Aorta (tissue), 5 donors: Measurements from ENCODE around the gene ENHO. TPM values are rescaled to one million over a fixed set of nuclear protein-coding genes. Genes with fewer than 3 reads are reported as not detected.
A peak's percentile ranks its signal among the peaks of the same experiment; 100 is the strongest.

ENCODE experiments used
- ATAC-seq: fragments of 200-7000 bp; cut with Tn5 transposase; one replicate; pipeline ENCODE4 v1.9.1; 2022; ENCODE audit warnings: moderate library complexity; ENCODE audit not compliant: low FRiP score
- DNase-seq, 2 donors: peaks; one replicate each; pipeline ENCODE4 v3.0.0-alpha.2; 2020
- H3K27ac ChIP-seq, 2 donors: one replicate each; pipeline ENCODE4 v1.5.1; 2013; ENCODE audit warnings: low read length in 2 of 2, mild to moderate bottlenecking in 2 of 2, moderate library complexity in 2 of 2, control low read depth in 1 of 2, inconsistent platforms in 1 of 2, low read depth in 1 of 2
- H3K27me3 ChIP-seq, 2 donors: one replicate each; pipeline ENCODE4 v1.6.1; 2013; ENCODE audit warnings: control low read depth in 1 of 2, low read length in 1 of 2, mild to moderate bottlenecking in 1 of 2, moderate library complexity in 1 of 2; ENCODE audit not compliant: insufficient read depth in 2 of 2, control insufficient read depth in 1 of 2
- H3K36me3 ChIP-seq, 2 donors: one replicate each; pipeline ENCODE4 v1.6.1; 2013; ENCODE audit warnings: control low read depth in 1 of 2, low read length in 1 of 2, mild to moderate bottlenecking in 1 of 2; ENCODE audit not compliant: insufficient read depth in 2 of 2, control insufficient read depth in 1 of 2
- H3K4me1 ChIP-seq, 2 donors: one replicate each; pipeline ENCODE4 v1.6.1; 2013; ENCODE audit warnings: low read length in 2 of 2, control low read depth in 1 of 2, mild to moderate bottlenecking in 1 of 2, moderate library complexity in 1 of 2; ENCODE audit not compliant: insufficient read depth in 2 of 2, control insufficient read depth in 1 of 2
- H3K4me3 ChIP-seq, 2 donors: one replicate each; pipeline ENCODE4 v1.5.1; 2013; ENCODE audit warnings: low read length in 2 of 2, control low read depth in 1 of 2, mild to moderate bottlenecking in 1 of 2
- H3K9me3 ChIP-seq: one replicate; pipeline ENCODE4 v1.6.1; 2013; ENCODE audit warnings: mild to moderate bottlenecking, low read length; ENCODE audit not compliant: control insufficient read depth
- WGBS, 2 donors: extraction: QIAGEN DNeasy Blood & Tissue Kit; methylation state at CpG; one replicate each; pipeline ENCODE4 v1.1.7; 2013; 5-methylcytosine and 5-hydroxymethylcytosine counted together
- intact Hi-C, 2 donors: fragments of 100-400 bp; cut with DNase I; formaldehyde crosslinking; loops; one replicate each; pipeline versions ENCODE4 v1.14.2 to v1.15.0; 2022
- polyA plus RNA-seq, 2 donors: library from polyadenylated mRNA; stranded (reverse); fragments of 200-250 nt; gene quantifications; one replicate each; pipeline ENCODE4 v1.2.3, GENCODE V29; 2013
- total RNA-seq, 2 donors: library from RNA; stranded (reverse); fragmentation: NEBNext Ultra II Directional; extraction: Animal tissue kit (Norgen Biotek cat#: 25700); gene quantifications; one replicate each; pipeline ENCODE4 v1.2.1, GENCODE V29; 2021
- donor health status: healthy with polysubstance abuse.
- donor health status: Bipolar disorder and iron deficiency.
- donor health status: DM: no; HTN: no; CAD: no.
- donor health status: DM: no; HTN: no; CAD: no.
- donor health status: DM: yes; HTN: yes; CAD: no.

ENHO gene
- total and polyA plus RNA-seq, 4 donors = not detected

- intact Hi-C loops = no loop called here
- Histone ChIP-seq H3K4me1 (no peaks in the 10 kb centered on the region), H3K27me3 (no peaks in the 10 kb centered on the region), H3K9me3 (no peaks in the 10 kb centered on the region), H3K27ac (no peak overlapping the region), H3K36me3 (no peaks in the 10 kb centered on the region), H3K4me3 (no peak overlapping the region)
- no peak for DNase-seq
- no peak for ATAC-seq
Measured at GRCh38 chr9:34507966-34508365, 14.8 kb downstream of the ENHO start.

- Histone ChIP-seq H3K36me3 (no peaks in the 10 kb centered on the region), H3K9me3 (no peaks in the 10 kb centered on the region), H3K27ac (no peak overlapping the region), H3K27me3 (no peaks in the 10 kb centered on the region), H3K4me3 (no peak overlapping the region), H3K4me1 (no peaks in the 10 kb centered on the region)
- WGBS, 2 donors = 88 to 90% methylated on average over 5 of the region's 5 CpGs
- ATAC-seq (no peak), DNase-seq (no peak)
- intact Hi-C loops = no loop called here
Measured at GRCh38 chr9:34507556-34507955, 15.2 kb downstream of the ENHO start.

- Histone ChIP-seq H3K4me3 (no peak overlapping the region), H3K4me1 (no peaks in the 10 kb centered on the region), H3K27me3 (no peaks in the 10 kb centered on the region), H3K9me3 (no peaks in the 10 kb centered on the region), H3K27ac (no peak overlapping the region), H3K36me3 (no peaks in the 10 kb centered on the region)
- DNase-seq (no peak), ATAC-seq (no peak)
- WGBS, 2 donors = 96% methylated on average over 7 of the region's 7 CpGs
- intact Hi-C loops = no loop called here
Measured at GRCh38 chr9:34506623-34507022, 16.2 kb downstream of the ENHO start.

GRCh38 chr9:34505370-34506120, 17.2 kb downstream of the ENHO start:
- no peaks in the 10 kb centered on the region for H3K9me3 ChIP-seq
- intact Hi-C loops = no loop called here
- no peaks in the 10 kb centered on the region for H3K36me3 ChIP-seq
- 96 to 99% methylated on average over 5 of the region's 5 CpGs for WGBS, 2 donors
- no peaks in the 10 kb centered on the region for H3K27me3 ChIP-seq
- no peak overlapping the region for H3K4me3 ChIP-seq
- H3K27ac ChIP-seq = no peak overlapping the region
- H3K4me1 ChIP-seq = no peaks in the 10 kb centered on the region
- DNase-seq (no peak), ATAC-seq (no peak)

GRCh38 chr9:34503406-34503805, 19.4 kb downstream of the ENHO start:
- no peaks in the 10 kb centered on the region for H3K9me3 ChIP-seq
- no peaks in the 10 kb centered on the region for H3K36me3 ChIP-seq
- H3K27me3 ChIP-seq = no peaks in the 10 kb centered on the region
- H3K27ac ChIP-seq = no peak overlapping the region
- ATAC-seq = no peak
- no peak overlapping the region for H3K4me3 ChIP-seq
- no peak for DNase-seq
- no peaks in the 10 kb centered on the region for H3K4me1 ChIP-seq
- intact Hi-C loops = loop anchor here (5.0 kb wide), 3 partner anchors 46 to 99 kb away; partner anchors contain the start of genes DNAI1 (in 1 of the 2) and FAM219A (in 1 of the 2)

- Histone ChIP-seq H3K9me3 (no peaks in the 10 kb centered on the region), H3K4me1 (no peaks in the 10 kb centered on the region), H3K4me3 (no peak overlapping the region), H3K27me3 (no peaks in the 10 kb centered on the region), H3K27ac (no peak overlapping the region), H3K36me3 (no peaks in the 10 kb centered on the region)
- no peak for ATAC-seq
- intact Hi-C loops = loop anchor here (5.0 kb wide), 3 partner anchors 46 to 99 kb away; partner anchors contain the start of genes DNAI1 (in 1 of the 2) and FAM219A (in 1 of the 2)
- WGBS, 2 donors = 49 to 55% methylated on average over 6 of the region's 6 CpGs
- DNase-seq = no peak
Measured at GRCh38 chr9:34502891-34503290, 19.9 kb downstream of the ENHO start.

GRCh38 chr9:34502471-34502870, 20.3 kb downstream of the ENHO start:
- no peaks in the 10 kb centered on the region for H3K4me1 ChIP-seq
- no peaks in the 10 kb centered on the region for H3K27me3 ChIP-seq
- H3K9me3 ChIP-seq = no peaks in the 10 kb centered on the region
- WGBS, 2 donors = 47 to 54% methylated on average over 10 of the region's 10 CpGs
- intact Hi-C loops = loop anchor here (5.0 kb wide), 3 partner anchors 45 to 100 kb away; partner anchors contain the start of genes DNAI1 (in 1 of the 2) and FAM219A (in 1 of the 2)
- no peaks in the 10 kb centered on the region for H3K36me3 ChIP-seq
- H3K4me3 ChIP-seq = no peak overlapping the region
- DNase-seq (no peak), ATAC-seq (no peak)
- H3K27ac ChIP-seq = no peak overlapping the region

GRCh38 chr9:34501889-34502425, 20.8 kb downstream of the ENHO start:
- Histone ChIP-seq H3K27ac (no peak overlapping the region), H3K9me3 (no peaks in the 10 kb centered on the region), H3K4me1 (no peaks in the 10 kb centered on the region), H3K27me3 (no peaks in the 10 kb centered on the region), H3K36me3 (no peaks in the 10 kb centered on the region), H3K4me3 (no peak overlapping the region)
- peak; percentile 77 for ATAC-seq
- 10 to 11% methylated on average over 5 of the region's 5 CpGs for WGBS, 2 donors
- DNase-seq = peak in 1 of 2 donors; percentile 72
- intact Hi-C loops = loop anchor here (2.0 to 5.0 kb wide), 4 partner anchors 45 to 100 kb away; partner anchors contain the start of genes DNAI1 (in 1 of the 2) and FAM219A (in 1 of the 2)

- intact Hi-C loops = loop anchor here (2.0 to 5.0 kb wide), 4 partner anchors 44 to 101 kb away; partner anchors contain the start of genes DNAI1 (in 1 of the 2) and FAM219A (in 1 of the 2)
- Histone ChIP-seq H3K27ac (no peak overlapping the region), H3K27me3 (no peaks in the 10 kb centered on the region), H3K4me3 (no peak overlapping the region), H3K9me3 (no peaks in the 10 kb centered on the region), H3K4me1 (no peaks in the 10 kb centered on the region), H3K36me3 (no peaks in the 10 kb centered on the region)
- WGBS, 2 donors = 38 to 53% methylated on average over 2 of the region's 2 CpGs
- ATAC-seq (no peak), DNase-seq (no peak)
Measured at GRCh38 chr9:34501372-34501771, 21.4 kb downstream of the ENHO start.
